ENCODE results near the gene GAPVD1.

- TF ChIP-seq CTCF (IDR thresholded peaks at IDR 0.05) (no peak), POLR2A (IDR thresholded peaks at IDR 0.05) (no peak)
These were observed 56.1 kb downstream of the GAPVD1 start for GRCh38 chr9:125317704-125318103.
